ENCODE measurements around the gene CAMK2A. TPM values are rescaled to one million over a fixed set of nuclear protein-coding genes. Genes with fewer than 3 reads are reported as not detected.

CAMK2A gene
- total RNA-seq, 3 donors from 2014 or later, result 0.46 to 3.0 (median 0.93) TPM

- no peaks in the 10 kb centered on the region for H3K9me3 ChIP-seq
- TF ChIP-seq, protein P1, sequence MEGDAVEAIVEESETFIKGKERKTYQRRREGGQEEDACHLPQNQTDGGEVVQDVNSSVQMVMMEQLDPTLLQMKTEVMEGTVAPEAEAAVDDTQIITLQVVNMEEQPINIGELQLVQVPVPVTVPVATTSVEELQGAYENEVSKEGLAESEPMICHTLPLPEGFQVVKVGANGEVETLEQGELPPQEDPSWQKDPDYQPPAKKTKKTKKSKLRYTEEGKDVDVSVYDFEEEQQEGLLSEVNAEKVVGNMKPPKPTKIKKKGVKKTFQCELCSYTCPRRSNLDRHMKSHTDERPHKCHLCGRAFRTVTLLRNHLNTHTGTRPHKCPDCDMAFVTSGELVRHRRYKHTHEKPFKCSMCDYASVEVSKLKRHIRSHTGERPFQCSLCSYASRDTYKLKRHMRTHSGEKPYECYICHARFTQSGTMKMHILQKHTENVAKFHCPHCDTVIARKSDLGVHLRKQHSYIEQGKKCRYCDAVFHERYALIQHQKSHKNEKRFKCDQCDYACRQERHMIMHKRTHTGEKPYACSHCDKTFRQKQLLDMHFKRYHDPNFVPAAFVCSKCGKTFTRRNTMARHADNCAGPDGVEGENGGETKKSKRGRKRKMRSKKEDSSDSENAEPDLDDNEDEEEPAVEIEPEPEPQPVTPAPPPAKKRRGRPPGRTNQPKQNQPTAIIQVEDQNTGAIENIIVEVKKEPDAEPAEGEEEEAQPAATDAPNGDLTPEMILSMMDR (IDR thresholded peaks at IDR 0.05), result no peak
- ATAC-seq, result no peak
Observed at GRCh38 chr5:150305557-150305956, 16.0 kb upstream of the CAMK2A start.

DNA sequence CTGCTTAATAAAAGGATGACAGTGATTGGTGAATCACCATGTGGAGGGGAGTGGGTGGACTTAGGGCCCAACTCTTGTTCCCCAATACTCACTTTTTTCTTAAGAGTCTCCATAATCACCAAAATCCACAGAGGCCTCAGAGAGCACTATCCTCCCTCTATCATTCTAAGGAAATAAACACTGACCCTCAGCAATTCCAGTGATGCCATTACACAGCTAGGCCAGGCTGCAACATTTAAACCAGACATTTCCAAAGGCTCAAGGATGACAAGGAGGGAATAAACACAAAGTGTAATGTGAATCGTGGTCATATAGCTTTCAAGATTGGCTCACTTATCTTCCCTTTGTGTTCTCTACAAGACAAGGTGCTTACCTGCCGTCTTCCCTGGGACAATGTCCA lies 15.5 kb upstream of the CAMK2A start:
- intact Hi-C loops (cut with DNase I, micrococcal nuclease), result no loop called here

More at GRCh38 chr5:150305557-150305956, 16.0 kb upstream of the CAMK2A start:
- DNase-seq, result no peak
- Histone ChIP-seq H3K36me3 (ENCODE audit: low read depth) (no peaks in the 10 kb centered on the region), H3K4me1 (ENCODE audit: low read depth) (no peaks in the 10 kb centered on the region), H3K4me3 (no peak overlapping the region)
- intact Hi-C loops (cut with DNase I, micrococcal nuclease), result no loop called here

GRCh38 chr5:150304481-150305081 lies 15.0 kb upstream of the CAMK2A start:
- no peak for DNase-seq
- Histone ChIP-seq H3K4me1 (ENCODE audit: low read depth) (no peaks in the 10 kb centered on the region), H3K4me3 (no peak overlapping the region), H3K9me3 (no peaks in the 10 kb centered on the region), H3K36me3 (ENCODE audit: low read depth) (no peaks in the 10 kb centered on the region)
- no peak for ATAC-seq
- intact Hi-C loops (cut with DNase I, micrococcal nuclease), result no loop called here
- TF ChIP-seq, protein P1 (IDR thresholded peaks at IDR 0.05), result no peak

More for the DNA sequence above, 15.5 kb upstream of the CAMK2A start:
- Histone ChIP-seq H3K4me1 (ENCODE audit: low read depth) (no peaks in the 10 kb centered on the region), H3K9me3 (no peaks in the 10 kb centered on the region), H3K36me3 (ENCODE audit: low read depth) (no peaks in the 10 kb centered on the region), H3K4me3 (no peak overlapping the region)
- no peak for DNase-seq
- no peak for ATAC-seq
- TF ChIP-seq, protein P1 (IDR thresholded peaks at IDR 0.05), result no peak

GRCh38 chr5:150303660-150304386 lies 14.2 kb upstream of the CAMK2A start:
- Histone ChIP-seq H3K4me3 (no peak overlapping the region), H3K4me1 (ENCODE audit: low read depth) (no peaks in the 10 kb centered on the region), H3K36me3 (ENCODE audit: low read depth) (no peaks in the 10 kb centered on the region), H3K9me3 (no peaks in the 10 kb centered on the region)
- intact Hi-C loops (cut with DNase I, micrococcal nuclease), result no loop called here
- no peak for ATAC-seq
- TF ChIP-seq, protein P1 (IDR thresholded peaks at IDR 0.05), result no peak
- no peak for DNase-seq

DNA sequence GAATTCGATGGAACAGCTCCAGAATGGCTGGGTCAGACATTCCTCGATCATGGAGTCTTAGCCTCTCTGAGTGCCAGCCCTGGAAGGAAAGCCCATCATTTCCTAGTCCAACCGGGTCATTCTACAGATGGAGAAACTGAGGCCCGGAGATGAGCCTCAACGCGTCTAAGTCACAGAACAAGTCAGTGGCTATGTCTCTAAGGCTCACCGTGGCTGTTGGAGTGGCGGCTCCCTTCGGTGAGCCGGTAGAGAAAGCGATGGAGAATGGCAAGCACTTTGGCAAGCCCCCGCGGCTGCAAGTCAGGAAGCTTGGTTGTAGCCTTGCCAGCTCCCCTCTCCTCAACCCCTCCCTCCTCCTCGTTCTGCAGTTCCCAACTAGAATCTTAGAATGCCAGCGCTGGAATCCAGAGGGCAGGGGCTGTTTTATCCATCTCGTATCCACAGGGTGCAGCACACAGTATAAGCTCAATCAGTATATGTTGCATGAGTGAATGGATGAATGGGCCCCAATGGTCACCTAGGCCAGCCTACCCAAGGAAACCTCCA lies 13.6 kb upstream of the CAMK2A start:
- no peak for ATAC-seq
- intact Hi-C loops (cut with DNase I, micrococcal nuclease), result no loop called here
- DNase-seq, result no peak
- TF ChIP-seq, protein P1 (IDR thresholded peaks at IDR 0.05), result no peak
- no peaks in the 10 kb centered on the region for H3K36me3 ChIP-seq (ENCODE audit: low read depth)
- H3K9me3 ChIP-seq, result no peaks in the 10 kb centered on the region
- no peak overlapping the region for H3K4me3 ChIP-seq
- H3K4me1 ChIP-seq (ENCODE audit: low read depth), result no peaks in the 10 kb centered on the region
